Endodermal cell (in vitro differentiated cells): ENCODE results near the gene KRABD2.
"Not testable (repeated sequence)": the region's sequence is repeated elsewhere in the genome, so short reads cannot be mapped to it uniquely, and the experiment has no call there.

Experiments used
- DNase-seq: peaks from one replicate; pipeline ENCODE4 v3.0.0-alpha.2; 2017
- H3K27ac ChIP-seq: 2 replicates; pipeline ENCODE4 v1.5.1; 2013; ENCODE audit warnings: mild to moderate bottlenecking, low read depth, low read length, moderate library complexity
- H3K27me3 ChIP-seq: 2 replicates; pipeline ENCODE4 v1.6.1; 2013; ENCODE audit warnings: mild to moderate bottlenecking, low read length, moderate library complexity; ENCODE audit not compliant: insufficient read depth, control insufficient read depth, poor library complexity, severe bottlenecking
- H3K36me3 ChIP-seq: 2 replicates; pipeline ENCODE4 v1.7.0; 2013; ENCODE audit warnings: mild to moderate bottlenecking, low read length, moderate library complexity; ENCODE audit not compliant: control insufficient read depth, insufficient read depth
- H3K4me1 ChIP-seq: one replicate; pipeline ENCODE4 v1.7.0; 2013; ENCODE audit warnings: low read length; ENCODE audit not compliant: control insufficient read depth, insufficient read depth
- H3K4me3 ChIP-seq: 2 replicates; pipeline ENCODE4 v1.5.1; 2013; ENCODE audit warnings: mild to moderate bottlenecking, low read length, moderate library complexity
- H3K9ac ChIP-seq: 2 replicates; pipeline ENCODE4 v1.6.1; 2013; ENCODE audit warnings: mild to moderate bottlenecking, low read length, moderate library complexity; ENCODE audit not compliant: poor library complexity, severe bottlenecking; ENCODE audit errors: extremely low read depth
- H3K9me3 ChIP-seq: 2 replicates; pipeline ENCODE4 v1.6.1; 2013; ENCODE audit warnings: mild to moderate bottlenecking, low read length, moderate library complexity; ENCODE audit not compliant: control insufficient read depth
- H3K27ac Mint-ChIP-seq: 2 replicates; pipeline ENCODE4 v1.8.0; 2020; ENCODE audit warnings: mixed read lengths
- H3K27me3 Mint-ChIP-seq: 2 replicates; pipeline ENCODE4 v1.8.0; 2021; ENCODE audit warnings: mild to moderate bottlenecking, mixed read lengths; ENCODE audit not compliant: insufficient read depth
- H3K36me3 Mint-ChIP-seq: 2 replicates; pipeline ENCODE4 v1.8.0; 2020; ENCODE audit warnings: low read depth, mixed read lengths
- H3K4me1 Mint-ChIP-seq: 2 replicates; pipeline ENCODE4 v1.8.0; 2020; ENCODE audit warnings: mixed read lengths
- H3K4me3 Mint-ChIP-seq: 2 replicates; pipeline ENCODE4 v1.8.0; 2020; ENCODE audit warnings: mild to moderate bottlenecking, moderate library complexity, mixed read lengths
- H3K9me3 Mint-ChIP-seq: 2 replicates; pipeline ENCODE4 v1.8.0; 2020; ENCODE audit warnings: mild to moderate bottlenecking, mixed read lengths
- CTCF ChIP-seq: fragments of 200-600 bp; sonication (generic); conservative IDR thresholded peaks from 2 replicates; pipeline ENCODE4 v1.5.0; 2021; ENCODE audit warnings: antibody characterized with exemption, mild to moderate bottlenecking
- WGBS, 2 experiments: methylation state at CpG; one replicate each; pipeline versions ENCODE4 v1.1.5 to v1.1.7; 2013; ENCODE audit warnings: missing lambda C conversion rate in 2 of 2, mixed read lengths in 1 of 2; ENCODE audit not compliant: insufficient coverage in 1 of 2, insufficient read length in 1 of 2; 5-methylcytosine and 5-hydroxymethylcytosine counted together

The KRABD2 gene

GRCh38 chr17:8401107-8401506, 24.6 kb upstream of the KRABD2 start:
- Mint-ChIP-seq H3K4me3 (no peak overlapping the region), H3K9me3 (no peaks in the 10 kb centered on the region), H3K4me1 (no peaks in the 10 kb centered on the region), H3K27me3 (peaks cover 23% of the 10 kb centered on the region), H3K36me3 (no peaks in the 10 kb centered on the region), H3K27ac (no peak overlapping the region)
- 87 to 89% methylated on average over 1 of the region's 2 CpGs for WGBS, 2 experiments
- no peak overlapping the region for H3K4me3 ChIP-seq
- no peaks in the 10 kb centered on the region for H3K36me3 ChIP-seq
- DNase-seq, result no peak
- H3K4me1 ChIP-seq, result peaks cover 4% of the 10 kb centered on the region
- peaks cover 6% of the 10 kb centered on the region for H3K27me3 ChIP-seq
- H3K9me3 ChIP-seq, result no peaks in the 10 kb centered on the region
- no peak overlapping the region for H3K9ac ChIP-seq
- TF ChIP-seq CTCF, result no peak
- no peak overlapping the region for H3K27ac ChIP-seq

- no peak overlapping the region for H3K27ac ChIP-seq
- no peaks in the 10 kb centered on the region for H3K36me3 ChIP-seq
- DNase-seq, result no peak
- WGBS, 2 experiments, result 75 to 88% methylated on average over 5 to 6 of the region's 6 CpGs
- H3K4me3 ChIP-seq, result no peak overlapping the region
- Mint-ChIP-seq H3K4me3 (no peak overlapping the region), H3K4me1 (no peaks in the 10 kb centered on the region), H3K27me3 (peaks cover 27% of the 10 kb centered on the region), H3K27ac (no peak overlapping the region), H3K36me3 (no peaks in the 10 kb centered on the region), H3K9me3 (no peaks in the 10 kb centered on the region)
- TF ChIP-seq CTCF, result no peak
- no peaks in the 10 kb centered on the region for H3K9me3 ChIP-seq
- peaks cover 18% of the 10 kb centered on the region for H3K27me3 ChIP-seq
- no peak overlapping the region for H3K9ac ChIP-seq
- H3K4me1 ChIP-seq, result peaks cover 4% of the 10 kb centered on the region
These were observed 22.5 kb upstream of the KRABD2 start for GRCh38 chr17:8398980-8399379.

- 81 to 87% methylated on average over 13 of the region's 13 CpGs for WGBS, 2 experiments
- Histone ChIP-seq H3K9ac (no peak within 1 kb of the TSS), H3K36me3 (no peaks in the 10 kb centered on the region), H3K9me3 (no peaks in the 10 kb centered on the region), H3K4me1 (peaks cover 4% of the 10 kb centered on the region), H3K27me3 (peaks cover 18% of the 10 kb centered on the region), H3K27ac (no peak within 1 kb of the TSS), H3K4me3 (no peak within 1 kb of the TSS)
- Mint-ChIP-seq H3K4me1 (no peaks in the 10 kb centered on the region), H3K4me3 (no peak within 1 kb of the TSS), H3K9me3 (no peaks in the 10 kb centered on the region), H3K27me3 (peaks cover 27% of the 10 kb centered on the region), H3K27ac (no peak within 1 kb of the TSS), H3K36me3 (no peaks in the 10 kb centered on the region)
- TF ChIP-seq CTCF, result no peak
- DNase-seq, result no peak
These were observed 21.1 kb upstream of the KRABD2 start, which contains the start of gene RNF222 for GRCh38 chr17:8397636-8398035. Gene RNF222, minus strand, starts transcription at chr17:8397827. Its CDS starts 4,366 bp downstream, at chr17:8393461.

GRCh38 chr17:8394497-8394896, 18.0 kb upstream of the KRABD2 start:
- DNase-seq, H3K4me1 Mint-ChIP-seq, H3K9me3 Mint-ChIP-seq, H3K36me3 Mint-ChIP-seq, H3K4me1 ChIP-seq, H3K9me3 ChIP-seq, H3K27ac ChIP-seq, H3K4me3 Mint-ChIP-seq, H3K9ac ChIP-seq, H3K4me3 ChIP-seq, H3K36me3 ChIP-seq, H3K27ac Mint-ChIP-seq: not testable (repeated sequence)
- 90 to 95% methylated on average over 9 of the region's 9 CpGs for WGBS, 2 experiments
- H3K27me3 ChIP-seq, result peaks cover 18% of the 10 kb centered on the region
- H3K27me3 Mint-ChIP-seq, result peaks cover 23% of the 10 kb centered on the region
